GM12891 (cell line): ENCODE measurements around the gene GATD1.
A peak's percentile ranks its signal among the peaks of the same experiment; 100 is the strongest.

Source experiments
- DNase-seq: peaks from one replicate; pipeline ENCODE4 v3.0.0; 2011; ENCODE audit warnings: low spot score; ENCODE audit not compliant: insufficient read length
- FAIRE-seq: peaks from 2 replicates; lab custom pipeline; 2011; peaks lifted over from hg19 to GRCh38; lab: Jason Lieb, UNC
- PAX5 ChIP-seq: IDR thresholded peaks from 2 replicates; pipeline ENCODE4 v1.6.1; 2011; ENCODE audit warnings: low read length, moderate library complexity, mild to moderate bottlenecking; ENCODE audit not compliant: insufficient read depth, severe bottlenecking
- POLR2A ChIP-seq: IDR thresholded peaks from 2 replicates; pipeline ENCODE4 v1.6.1; 2011; ENCODE audit warnings: low read depth, low read length, control low read depth
- POLR2AphosphoS5 ChIP-seq: IDR thresholded peaks from 2 replicates; pipeline ENCODE4 v1.6.1; 2011; ENCODE audit warnings: low read depth, low read length, control low read depth
- POU2F2 ChIP-seq: IDR thresholded peaks from 2 replicates; pipeline ENCODE4 v1.6.1; 2011; ENCODE audit warnings: low read depth, mild to moderate bottlenecking, control low read depth, low read length, moderate library complexity
- SPI1 ChIP-seq: IDR thresholded peaks from 2 replicates; pipeline ENCODE4 v1.6.1; 2011; ENCODE audit warnings: low read depth, low read length, control low read depth
- TAF1 ChIP-seq: IDR thresholded peaks from 2 replicates; pipeline ENCODE4 v1.6.1; 2011; ENCODE audit warnings: low read depth, low read length, control low read depth

The GATD1 gene

DNA sequence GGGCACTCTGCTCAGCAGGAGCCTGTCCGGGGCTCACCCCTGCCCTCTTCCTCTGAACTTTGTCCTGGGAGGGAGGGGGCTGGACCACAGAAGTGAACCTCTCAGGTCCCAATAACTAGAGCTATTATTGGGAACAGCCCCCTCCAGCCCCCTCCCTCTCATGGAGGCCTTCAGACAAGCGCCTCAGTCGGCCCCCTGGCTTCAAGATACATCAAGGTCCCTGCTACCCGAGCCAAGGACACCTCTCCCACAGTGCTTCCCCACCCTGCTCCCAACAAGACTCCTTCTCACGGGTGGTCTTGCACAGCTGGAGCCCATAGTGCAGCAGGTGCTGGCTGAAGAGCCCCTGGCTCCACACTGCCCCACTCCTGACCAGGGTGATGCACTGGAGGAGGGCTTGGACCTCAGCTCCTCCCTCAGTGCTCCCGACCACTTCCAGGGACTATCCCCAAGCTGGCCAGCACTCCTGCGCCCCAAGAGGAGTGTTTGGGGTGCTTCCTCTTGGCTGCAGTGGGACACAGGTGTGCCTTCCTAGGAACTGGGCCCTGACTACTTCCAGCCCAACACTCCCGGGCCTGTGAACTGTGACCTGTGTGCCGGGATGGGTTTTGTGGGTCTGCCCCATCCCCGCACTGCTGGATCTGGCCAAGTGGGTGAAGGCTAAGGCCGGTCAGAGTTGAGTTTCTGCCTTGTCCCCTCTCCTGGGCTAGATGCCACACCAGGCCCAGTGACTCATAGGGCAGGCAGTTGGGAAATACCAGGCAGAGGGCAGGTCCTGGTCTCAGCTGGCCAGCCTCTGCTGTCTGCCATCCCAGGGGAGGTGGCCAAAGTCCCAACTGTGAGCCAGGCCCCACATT, 43.6 kb upstream of the GATD1 start:
- DNase-seq (no peak), FAIRE-seq (no peak)
- TF ChIP-seq POLR2A (no peak), SPI1 (no peak), TAF1 (no peak), POU2F2 (no peak), PAX5 (no peak)

DNA sequence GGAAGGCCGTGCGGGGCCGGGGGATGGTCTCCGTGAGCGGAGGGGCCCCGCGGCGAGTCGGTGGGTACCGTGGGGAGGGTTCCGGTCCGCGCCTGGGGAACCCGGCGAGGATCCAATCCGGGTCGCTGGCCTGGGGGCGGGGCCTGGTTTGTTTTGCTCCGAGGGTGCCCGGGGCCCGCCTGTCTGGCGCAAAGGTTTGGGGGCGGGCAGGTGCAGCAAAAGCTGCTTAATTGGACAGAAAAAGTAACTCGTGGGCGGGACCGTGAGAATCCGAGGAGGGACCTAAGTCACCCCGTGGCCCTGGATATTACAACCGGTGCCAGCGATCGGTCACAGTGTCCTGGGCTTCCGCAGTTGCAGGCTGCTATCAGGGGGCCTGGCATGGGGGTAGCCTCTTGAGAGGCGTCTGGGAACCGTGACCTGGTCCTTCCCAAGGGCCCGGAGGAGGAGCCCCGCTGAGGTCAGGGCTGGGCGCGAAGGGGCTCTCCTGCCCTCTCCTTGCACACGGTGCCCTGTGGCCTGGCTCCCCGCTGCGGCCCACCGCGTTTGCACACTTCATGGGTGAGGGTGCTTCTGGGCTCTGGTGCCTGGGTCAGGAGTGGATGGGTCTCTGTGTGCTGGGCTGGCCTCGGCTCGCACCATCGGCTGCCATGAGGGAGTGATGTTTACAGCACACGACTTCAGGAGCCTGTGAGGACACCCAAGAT, 42.8 kb upstream of the GATD1 start:
- FAIRE-seq (no peak), DNase-seq (peak; percentile 92)
- 0 out of 2 replicates have a peak, but pooled peaks have one; percentile 10 for TF ChIP-seq TAF1
- TF ChIP-seq POLR2AphosphoS5: no peak
- TF ChIP-seq SPI1: no peak
- no peak for TF ChIP-seq POLR2A
- TF ChIP-seq PAX5: no peak
- no peak for TF ChIP-seq POU2F2

DNA sequence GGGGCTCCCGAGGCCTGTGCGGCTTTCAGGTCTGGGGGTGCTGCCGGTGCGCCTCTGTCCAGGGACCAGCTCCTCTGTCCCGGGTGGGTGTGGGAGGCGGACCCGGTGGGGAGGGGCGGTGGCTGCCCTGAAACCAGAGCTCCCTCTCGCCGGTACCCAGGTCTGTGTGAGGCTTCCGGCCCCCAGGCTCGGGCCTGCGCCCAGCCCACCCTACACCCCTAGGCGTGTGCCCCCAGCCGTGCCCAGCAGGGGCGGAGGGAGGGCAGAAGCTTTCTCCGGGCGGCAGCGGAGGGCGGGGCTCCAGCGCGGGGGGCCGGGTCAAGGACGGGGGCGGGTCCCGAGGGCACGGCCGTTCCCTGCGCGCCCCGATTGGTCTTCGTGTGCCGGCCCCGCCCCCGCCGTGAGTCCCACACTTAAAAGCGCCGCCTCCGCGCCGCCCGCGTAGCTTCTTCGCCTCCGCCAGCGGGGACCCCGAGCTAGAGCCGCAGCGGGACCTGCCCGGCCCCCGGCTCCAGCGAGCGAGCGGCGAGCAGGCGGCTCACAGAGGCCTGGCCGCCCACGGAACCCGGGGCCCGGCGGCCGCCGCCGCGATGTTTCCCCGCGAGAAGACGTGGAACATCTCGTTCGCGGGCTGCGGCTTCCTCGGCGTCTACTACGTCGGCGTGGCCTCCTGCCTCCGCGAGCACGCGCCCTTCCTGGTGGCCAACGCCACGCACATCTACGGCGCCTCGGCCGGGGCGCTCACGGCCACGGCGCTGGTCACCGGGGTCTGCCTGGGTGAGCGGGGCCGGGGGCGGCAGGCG, 42.0 kb upstream of the GATD1 start:
- no peak for TF ChIP-seq POU2F2
- TF ChIP-seq PAX5: no peak
- peak; percentile 24; the same call in 1 of the 2 replicates for TF ChIP-seq TAF1
- TF ChIP-seq SPI1: no peak
- peak; percentile 59; the same call in 1 of the 2 replicates for TF ChIP-seq POLR2AphosphoS5
- TF ChIP-seq POLR2A: peak; percentile 43; the same call in 1 of the 2 replicates
- FAIRE-seq: peak; percentile 97
- DNase-seq: peak; percentile 89

DNA sequence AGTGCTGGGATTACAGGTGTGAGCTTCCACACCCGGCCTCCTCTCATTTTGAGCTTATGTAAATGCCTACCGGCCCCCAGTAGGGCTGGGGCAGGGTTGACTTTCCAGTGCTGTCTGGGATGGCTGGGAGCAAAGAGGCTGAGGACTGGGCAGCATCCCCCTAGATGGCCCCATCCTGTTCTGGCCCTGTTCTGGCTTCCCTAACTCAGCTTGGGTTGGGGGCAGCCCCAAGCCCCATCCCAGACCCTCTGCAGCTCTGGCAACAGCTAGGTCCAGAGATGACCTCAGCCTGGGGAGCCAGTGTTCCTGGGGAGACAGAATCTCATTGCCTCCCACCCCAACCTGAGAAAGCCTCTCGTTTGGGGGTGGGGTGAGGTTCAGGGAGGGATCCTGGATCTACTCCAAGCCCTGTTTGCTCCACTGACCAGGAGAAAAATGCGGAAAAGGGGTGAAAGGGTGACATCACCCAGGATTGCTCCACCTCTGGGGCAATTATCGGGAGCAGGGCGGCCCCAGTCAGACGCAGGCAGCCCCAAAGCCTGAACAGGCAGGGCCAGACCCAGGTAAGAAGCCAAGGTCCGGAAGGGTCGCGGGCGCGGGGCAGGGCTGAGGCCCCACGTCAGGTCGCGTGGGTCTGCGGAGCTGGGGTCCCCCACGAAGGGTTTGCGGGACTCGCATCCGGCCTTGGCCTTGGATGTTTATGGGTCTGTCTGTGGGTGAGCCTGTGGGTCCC, 41.3 kb upstream of the GATD1 start, which contains the start of gene PNPLA2:
TSS of gene PNPLA2 (plus strand) at position 519 of the 733 bp plus-strand sequence. CDS start 805 bp downstream, outside the sequence.
- no peak for DNase-seq
- TF ChIP-seq POU2F2: no peak
- TF ChIP-seq SPI1: no peak
- no peak for TF ChIP-seq POLR2AphosphoS5
- no peak for TF ChIP-seq PAX5
- no peak for TF ChIP-seq TAF1
- no peak for TF ChIP-seq POLR2A
- FAIRE-seq: no peak

DNA sequence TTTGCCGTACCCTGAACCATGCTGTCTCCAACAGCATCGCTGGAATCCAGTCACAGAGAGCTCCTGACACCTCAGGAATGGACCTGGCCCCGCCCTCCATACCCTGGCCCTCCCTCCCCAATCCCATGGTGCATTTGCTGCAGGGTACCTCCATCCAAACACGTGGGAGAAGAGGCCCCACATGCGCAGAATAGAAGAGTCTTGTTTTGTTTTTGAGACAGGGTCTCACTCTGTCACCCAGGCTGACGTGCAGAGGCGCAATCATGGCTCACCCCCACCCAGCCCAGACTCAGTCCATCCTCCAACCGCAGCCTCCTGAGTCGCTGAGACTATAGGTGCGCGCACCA, 39.1 kb upstream of the GATD1 start:
- DNase-seq: no peak
- FAIRE-seq: no peak
- TF ChIP-seq TAF1 (no peak), SPI1 (no peak), POU2F2 (no peak), POLR2AphosphoS5 (no peak)

DNA sequence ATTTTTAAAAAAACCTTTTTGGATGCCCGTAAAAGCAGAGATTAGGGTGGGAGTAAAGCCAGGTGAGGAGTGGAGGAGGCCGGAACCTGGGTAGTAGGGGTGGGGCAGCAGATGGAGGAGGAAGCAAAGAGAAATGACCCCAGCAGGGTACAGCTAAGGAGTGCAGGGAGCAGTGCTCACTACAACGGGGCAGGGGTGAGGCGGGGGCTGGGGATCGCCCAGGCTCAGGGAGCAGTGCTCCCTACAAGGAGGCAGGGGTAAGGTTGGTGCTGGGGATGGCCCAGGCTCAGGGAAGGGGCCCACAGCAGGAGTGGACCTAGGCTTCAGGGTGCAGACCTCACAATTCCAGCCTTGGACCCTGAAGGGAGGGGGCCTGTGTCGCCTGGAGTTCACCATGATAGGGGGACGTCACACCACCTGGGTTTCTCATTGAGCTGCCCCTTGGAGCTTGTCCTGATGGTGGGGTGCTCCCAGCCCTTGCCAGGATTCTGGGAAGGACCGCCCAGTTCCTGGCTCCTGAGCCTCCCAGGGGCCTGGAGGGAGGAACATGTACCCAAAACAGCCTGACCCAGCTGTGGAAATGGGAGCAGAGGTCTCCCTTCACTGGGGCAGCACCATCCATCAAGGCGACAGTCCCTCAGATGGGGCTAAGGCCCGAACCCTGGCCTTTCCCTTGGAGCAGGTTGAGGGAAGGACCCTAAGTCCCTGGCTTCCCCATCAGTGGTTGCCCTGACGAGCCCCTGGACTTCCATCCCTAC, 38.6 kb upstream of the GATD1 start:
- TF ChIP-seq SPI1 (no peak), POLR2A (0 out of 2 replicates have a peak, but pooled peaks have one; percentile 13)
- DNase-seq (no peak), FAIRE-seq (no peak)

DNA sequence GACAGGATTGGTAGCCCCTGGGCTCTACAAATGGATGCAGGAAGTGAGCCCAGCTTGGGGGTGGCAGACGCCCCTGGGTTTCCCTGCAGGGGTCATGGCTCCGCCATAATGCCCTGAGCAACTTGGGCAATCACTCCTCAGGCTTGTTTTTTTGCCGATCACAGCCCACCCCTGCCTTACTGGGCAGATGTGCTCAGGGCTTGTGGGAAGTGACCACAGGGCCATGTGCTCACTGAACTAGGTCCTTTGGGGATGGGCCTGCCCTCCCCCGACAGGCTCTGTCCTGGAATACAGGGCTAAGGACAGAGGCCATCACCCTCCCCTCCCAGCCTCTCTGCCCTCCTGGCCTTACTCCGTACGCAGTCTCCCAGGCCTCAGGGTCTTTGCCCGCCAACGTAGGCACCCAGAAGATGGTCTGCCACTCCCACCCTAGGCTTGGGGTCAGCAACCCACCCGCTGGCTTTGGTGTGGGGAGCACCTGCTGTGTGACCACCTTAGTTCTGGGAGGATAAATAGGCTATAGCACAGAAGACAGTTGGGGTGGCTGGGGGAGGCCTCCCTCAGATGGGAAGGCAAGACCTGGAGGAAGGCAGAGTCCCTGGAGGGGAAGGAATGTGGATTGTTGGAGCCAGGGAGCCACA, 36.3 kb upstream of the GATD1 start:
- FAIRE-seq (no peak), DNase-seq (no peak)
- TF ChIP-seq POLR2AphosphoS5: peak; percentile 73
- TF ChIP-seq PAX5: no peak
- 0 out of 2 replicates have a peak, but pooled peaks have one; percentile 16 for TF ChIP-seq POU2F2
- no peak for TF ChIP-seq TAF1
- peak; percentile 86 for TF ChIP-seq POLR2A

DNA sequence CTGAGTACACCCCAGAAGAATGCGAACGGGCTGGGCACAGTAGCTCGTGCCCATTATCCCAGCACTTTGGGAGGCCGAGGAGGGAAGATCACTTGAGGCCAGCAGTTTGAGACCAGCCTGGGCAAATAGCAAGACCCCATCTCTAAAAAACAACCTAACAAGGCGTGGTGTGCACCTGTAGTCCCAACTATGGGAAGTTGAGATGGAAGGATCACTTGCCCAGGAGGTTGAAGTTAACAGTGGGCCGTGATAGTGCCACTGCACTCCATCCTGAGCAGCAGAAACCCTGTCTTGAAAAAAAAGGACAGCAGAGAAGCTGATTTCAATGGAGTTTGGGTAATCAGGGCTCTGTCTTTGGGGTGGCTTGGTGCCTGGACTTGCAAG, 35.8 kb upstream of the GATD1 start:
- DNase-seq (no peak), FAIRE-seq (no peak)
- TF ChIP-seq POLR2AphosphoS5 (peak; percentile 44; the same call in 1 of the 2 replicates), POU2F2 (no peak), PAX5 (no peak)

DNA sequence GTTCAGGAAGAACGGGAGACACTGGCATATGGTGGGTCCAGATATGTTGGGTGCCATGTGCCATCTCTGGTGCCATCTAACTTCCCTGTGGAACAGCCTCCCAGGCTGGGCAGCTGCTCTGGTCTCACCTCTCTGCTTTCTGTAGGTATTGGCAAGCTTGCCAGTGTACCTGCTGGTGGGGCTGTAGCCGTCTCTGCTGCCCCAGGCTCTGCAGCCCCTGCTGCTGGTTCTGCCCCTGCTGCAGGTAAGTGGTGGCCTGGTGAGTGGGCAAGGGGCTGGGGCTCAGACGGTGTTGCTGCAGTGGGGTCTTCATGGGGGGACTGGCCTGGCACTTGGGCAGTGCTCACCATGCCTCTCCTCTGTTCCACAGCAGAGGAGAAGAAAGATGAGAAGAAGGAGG, 35.1 kb upstream of the GATD1 start:
- TF ChIP-seq POLR2A (no peak), PAX5 (no peak), POU2F2 (no peak), TAF1 (no peak), SPI1 (no peak), POLR2AphosphoS5 (peak; percentile 43; the same call in 1 of the 2 replicates)
- DNase-seq: no peak
- no peak for FAIRE-seq
